HepG2 (cell line): ENCODE data around the gene DRAXIN.

ENCODE experiments used
- BRCA1 ChIP-seq: sonication (generic); formaldehyde crosslinking; IDR thresholded peaks from 2 replicates; pipeline ENCODE4 v1.4.0; 2020; ENCODE audit warnings: missing genetic modification reagents
- CTCF ChIP-seq: sonication (generic); formaldehyde crosslinking; IDR thresholded peaks from 2 replicates; pipeline ENCODE4 v1.5.0; 2020; ENCODE audit warnings: mild to moderate bottlenecking, missing genetic modification reagents, moderate library complexity
- FOXM1 ChIP-seq: sonication (generic); formaldehyde crosslinking; IDR thresholded peaks from 2 replicates; pipeline ENCODE4 v1.5.0; 2020; ENCODE audit warnings: missing genetic modification reagents
- GLI4 ChIP-seq: sonication (generic); formaldehyde crosslinking; IDR thresholded peaks from 2 replicates; pipeline ENCODE4 v1.5.1; 2020; ENCODE audit warnings: missing genetic modification reagents, mild to moderate bottlenecking, moderate library complexity, borderline replicate concordance
- KLF15 ChIP-seq: sonication (generic); formaldehyde crosslinking; IDR thresholded peaks from 2 replicates; pipeline ENCODE4 v1.8.1; 2023; ENCODE audit warnings: borderline replicate concordance, mild to moderate bottlenecking, inconsistent platforms, missing genetic modification reagents, mixed read lengths
- MBD4 ChIP-seq: IDR thresholded peaks from 2 replicates; pipeline ENCODE4 v1.6.1; 2012; ENCODE audit warnings: low read length, inconsistent platforms, borderline replicate concordance
- MEIS2 ChIP-seq: sonication (generic); formaldehyde crosslinking; IDR thresholded peaks from 2 replicates; pipeline ENCODE4 v1.9.0; 2021; ENCODE audit warnings: mild to moderate bottlenecking, missing genetic modification reagents
- PHB2 ChIP-seq: fragments of 450-650 bp; IDR thresholded peaks from 2 replicates; pipeline ENCODE4 v1.6.1; 2018; ENCODE audit not compliant: partially characterized antibody
- SMC3 ChIP-seq: IDR thresholded peaks from 2 replicates; pipeline ENCODE4 v1.6.1; 2011; ENCODE audit warnings: low read length, improper control_type of control experiment
- ZNF30 ChIP-seq: sonication (generic); formaldehyde crosslinking; IDR thresholded peaks from 2 replicates; pipeline ENCODE4 v1.5.0; 2020; ENCODE audit warnings: mild to moderate bottlenecking, missing genetic modification reagents
- ZNF484 ChIP-seq: sonication (generic); formaldehyde crosslinking; IDR thresholded peaks from 2 replicates; pipeline ENCODE4 v1.5.1; 2020; ENCODE audit warnings: mild to moderate bottlenecking, low read depth, missing genetic modification reagents, borderline replicate concordance
- TF ChIP-seq, protein P1 (sequence below): sonication (generic); formaldehyde crosslinking; conservative IDR thresholded peaks from 2 replicates; pipeline ENCODE4 v1.8.0; 2022; ENCODE audit warnings: missing genetic modification reagents
- TF ChIP-seq, protein P2 (sequence below): sonication (generic); formaldehyde crosslinking; IDR thresholded peaks from 2 replicates; pipeline ENCODE4 v1.5.1; 2020; ENCODE audit warnings: missing genetic modification reagents, mild to moderate bottlenecking, borderline replicate concordance
- TF ChIP-seq, protein P3 (sequence below): IDR thresholded peaks from 2 replicates; pipeline ENCODE4 v1.6.1; 2016; ENCODE audit warnings: missing biosample characterization, missing genetic modification reagents, low read depth

- TF ChIP-seq, protein P1, sequence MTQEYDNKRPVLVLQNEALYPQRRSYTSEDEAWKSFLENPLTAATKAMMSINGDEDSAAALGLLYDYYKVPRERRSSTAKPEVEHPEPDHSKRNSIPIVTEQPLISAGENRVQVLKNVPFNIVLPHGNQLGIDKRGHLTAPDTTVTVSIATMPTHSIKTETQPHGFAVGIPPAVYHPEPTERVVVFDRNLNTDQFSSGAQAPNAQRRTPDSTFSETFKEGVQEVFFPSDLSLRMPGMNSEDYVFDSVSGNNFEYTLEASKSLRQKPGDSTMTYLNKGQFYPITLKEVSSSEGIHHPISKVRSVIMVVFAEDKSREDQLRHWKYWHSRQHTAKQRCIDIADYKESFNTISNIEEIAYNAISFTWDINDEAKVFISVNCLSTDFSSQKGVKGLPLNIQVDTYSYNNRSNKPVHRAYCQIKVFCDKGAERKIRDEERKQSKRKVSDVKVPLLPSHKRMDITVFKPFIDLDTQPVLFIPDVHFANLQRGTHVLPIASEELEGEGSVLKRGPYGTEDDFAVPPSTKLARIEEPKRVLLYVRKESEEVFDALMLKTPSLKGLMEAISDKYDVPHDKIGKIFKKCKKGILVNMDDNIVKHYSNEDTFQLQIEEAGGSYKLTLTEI = no peak
- TF ChIP-seq PHB2 (no peak), GLI4 (CRISPR knock-in tag) (no peak), MEIS2 (CRISPR knock-in tag) (no peak), FOXM1 (CRISPR knock-in tag) (no peak), CTCF (no peak), KLF15 (CRISPR knock-in tag) (no peak), ZNF484 (CRISPR knock-in tag) (no peak), ZNF30 (CRISPR knock-in tag) (no peak), MBD4 (no peak), BRCA1 (CRISPR knock-in tag) (no peak), SMC3 (no peak)
- TF ChIP-seq, protein P2, sequence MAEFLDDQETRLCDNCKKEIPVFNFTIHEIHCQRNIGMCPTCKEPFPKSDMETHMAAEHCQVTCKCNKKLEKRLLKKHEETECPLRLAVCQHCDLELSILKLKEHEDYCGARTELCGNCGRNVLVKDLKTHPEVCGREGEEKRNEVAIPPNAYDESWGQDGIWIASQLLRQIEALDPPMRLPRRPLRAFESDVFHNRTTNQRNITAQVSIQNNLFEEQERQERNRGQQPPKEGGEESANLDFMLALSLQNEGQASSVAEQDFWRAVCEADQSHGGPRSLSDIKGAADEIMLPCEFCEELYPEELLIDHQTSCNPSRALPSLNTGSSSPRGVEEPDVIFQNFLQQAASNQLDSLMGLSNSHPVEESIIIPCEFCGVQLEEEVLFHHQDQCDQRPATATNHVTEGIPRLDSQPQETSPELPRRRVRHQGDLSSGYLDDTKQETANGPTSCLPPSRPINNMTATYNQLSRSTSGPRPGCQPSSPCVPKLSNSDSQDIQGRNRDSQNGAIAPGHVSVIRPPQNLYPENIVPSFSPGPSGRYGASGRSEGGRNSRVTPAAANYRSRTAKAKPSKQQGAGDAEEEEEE (CRISPR knock-in tag) = no peak
- TF ChIP-seq, protein P3, sequence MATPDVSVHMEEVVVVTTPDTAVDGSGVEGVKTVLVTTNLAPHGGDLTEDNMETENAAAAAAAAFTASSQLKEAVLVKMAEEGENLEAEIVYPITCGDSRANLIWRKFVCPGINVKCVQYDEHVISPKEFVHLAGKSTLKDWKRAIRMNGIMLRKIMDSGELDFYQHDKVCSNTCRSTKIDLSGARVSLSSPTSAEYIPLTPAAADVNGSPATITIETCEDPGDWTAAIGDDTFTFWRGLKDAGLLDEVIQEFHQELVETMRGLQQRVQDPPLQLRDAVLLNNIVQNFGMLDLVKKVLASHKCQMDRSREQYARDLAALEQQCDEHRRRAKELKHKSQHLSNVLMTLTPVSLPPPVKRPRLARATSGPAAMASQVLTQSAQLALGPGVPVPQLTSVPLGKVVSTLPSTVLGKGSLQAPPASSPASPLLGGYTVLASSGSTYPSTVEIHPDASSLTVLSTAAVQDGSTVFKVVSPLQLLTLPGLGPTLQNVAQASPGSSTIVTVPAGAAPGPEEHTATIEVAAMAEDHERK (CRISPR knock-in tag) = 0 out of 2 replicates have a peak, but pooled peaks have one; percentile 28
Measured at GRCh38 chr1:11681071-11681771, 10.3 kb upstream of the DRAXIN start, which contains the start of gene MAD2L2.
